ENCODE measurements around the gene PTGFRN. TPM values are rescaled to one million over a fixed set of nuclear protein-coding genes. Genes with fewer than 3 reads are reported as not detected.
"Not testable (repeated sequence)": the region's sequence is repeated elsewhere in the genome, so short reads cannot be mapped to it uniquely, and the experiment has no call there.

Gene PTGFRN
- total and polyA plus RNA-seq, 2 of the 8 experiments (the other 6 are each of a cell fraction or from before 2014, with no cell fraction given): 13.0 to 32.6 TPM

DNA sequence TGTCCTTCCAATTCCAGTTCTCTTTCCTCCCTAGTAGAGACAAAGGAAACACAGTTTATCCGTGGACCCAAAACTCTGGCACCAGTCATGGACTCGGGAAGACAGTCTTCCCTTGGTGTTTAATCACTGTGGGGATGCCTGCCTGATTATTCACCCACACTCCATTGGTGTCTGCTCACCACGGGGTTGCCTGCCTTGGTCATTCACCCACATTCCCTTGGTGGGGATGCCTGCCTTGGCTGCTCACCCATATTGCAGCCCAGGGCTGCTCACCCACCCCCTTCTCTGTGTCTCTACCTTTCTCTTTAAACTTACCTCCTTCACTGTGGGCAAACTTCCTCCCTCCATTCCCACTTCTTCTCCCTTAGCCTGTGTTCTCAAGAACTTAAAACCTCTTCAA, 46.7 kb upstream of the PTGFRN start:
- H3K36me3 ChIP-seq (ENCODE audit: control insufficient read depth in 2 of 4, insufficient read depth in 4 of 4, low read length in 3 of 4); FAIRE-seq; H4K5ac ChIP-seq (ENCODE audit: insufficient read length, low read depth, low read length); H2AFZ ChIP-seq (ENCODE audit: low read length); H2BK120ac ChIP-seq (replicated peaks; ENCODE audit: low read depth, low read length); H3K79me2 ChIP-seq (ENCODE audit: control insufficient read depth in 1 of 2, insufficient read depth in 2 of 2, low read length in 2 of 2); H3K56ac ChIP-seq (replicated peaks; ENCODE audit: insufficient read length, low read depth, low read length); POLR2A ChIA-PET (ENCODE audit: partially characterized antibody); H3K4me3 ChIP-seq (ENCODE audit: extremely low read depth in 1 of 4, insufficient read depth in 2 of 4, low read depth in 3 of 4, low read length in 4 of 4); H3K4ac ChIP-seq (replicated peaks; ENCODE audit: insufficient read length, low read depth, low read length); H3K18ac ChIP-seq (ENCODE audit: extremely low read depth, low read length); H3K23ac ChIP-seq (ENCODE audit: insufficient read length); H3K9me3 ChIP-seq (ENCODE audit: insufficient read depth in 2 of 2, low read depth in 1 of 2, low read length in 1 of 2); H2BK15ac ChIP-seq (ENCODE audit: low read length); H4K20me1 ChIP-seq (replicated peaks in 1 of 2; ENCODE audit: control insufficient read depth in 1 of 2, insufficient read depth in 2 of 2, low read length in 2 of 2); H3K27ac ChIP-seq (ENCODE audit: low read depth, low read length); H3K27me3 ChIP-seq (replicated peaks in 1 of 4; ENCODE audit: control insufficient read depth in 3 of 4, extremely low read depth in 1 of 4, insufficient read depth in 3 of 4, low read length in 3 of 4); H3K4me1 ChIP-seq (replicated peaks in 1 of 4; ENCODE audit: control insufficient read depth in 3 of 4, insufficient read depth in 4 of 4, low read length in 3 of 4); H2BK12ac ChIP-seq (ENCODE audit: low read depth, low read length); H3K4me2 ChIP-seq (ENCODE audit: insufficient read depth in 1 of 2, low read depth in 2 of 2, low read length in 2 of 2); H4K8ac ChIP-seq (ENCODE audit: extremely low read depth, insufficient read depth, low read length); H2AK5ac ChIP-seq (ENCODE audit: low read depth, low read length); H3K9ac ChIP-seq (replicated peaks in 1 of 4; ENCODE audit: extremely low read depth in 1 of 4, low read depth in 3 of 4, low read length in 3 of 4); H3K79me1 ChIP-seq (ENCODE audit: low read depth, low read length); H3K23me2 ChIP-seq (ENCODE audit: low read depth, low read length); H3K14ac ChIP-seq (ENCODE audit: insufficient read length); H2BK20ac ChIP-seq (ENCODE audit: low read length); DNase-seq (ENCODE audit: low read depth in 1 of 2, low spot score in 2 of 2); H4K91ac ChIP-seq (replicated peaks; ENCODE audit: insufficient read length, low read length); CTCF ChIA-PET (ENCODE audit: partially characterized antibody); H2BK5ac ChIP-seq (ENCODE audit: low read depth, low read length): not testable (repeated sequence)
- WGBS, 2 experiments (ENCODE audit: extremely low coverage in 1 of 2, insufficient coverage in 1 of 2, insufficient read length in 1 of 2, insufficient replicate concordance in 2 of 2, low coverage in 1 of 2, low lambda C conversion rate in 2 of 2, missing lambda C conversion rate in 1 of 2): 95% methylated on average over 3 of the region's 3 CpGs; no CpG with 5 or more reads in 1 of the 2 experiments

All from H1 (cell line).